ENCODE measurements around the gene PLCL2.

DNA sequence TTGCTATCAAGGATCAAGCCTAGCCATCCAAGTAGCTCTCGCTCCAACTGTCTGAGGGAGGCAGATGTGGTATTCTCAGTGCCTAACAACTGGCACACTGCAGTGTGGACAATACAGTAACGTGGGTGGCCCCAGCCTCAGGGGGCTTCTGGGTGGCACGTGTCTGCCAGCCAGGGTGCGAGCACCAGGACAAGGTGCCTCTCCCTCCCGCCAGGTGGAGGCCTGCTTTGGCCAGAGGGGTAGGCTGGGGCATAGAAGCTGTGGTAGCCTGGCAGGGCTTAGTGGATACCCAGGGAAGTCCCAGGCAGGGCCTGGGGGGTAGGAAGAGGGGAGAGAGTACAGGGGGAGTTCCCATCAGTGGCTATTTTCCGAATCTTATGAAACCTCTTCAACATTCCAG lies 234.0 kb downstream of the PLCL2 start:
- TF ChIP-seq, protein P1, sequence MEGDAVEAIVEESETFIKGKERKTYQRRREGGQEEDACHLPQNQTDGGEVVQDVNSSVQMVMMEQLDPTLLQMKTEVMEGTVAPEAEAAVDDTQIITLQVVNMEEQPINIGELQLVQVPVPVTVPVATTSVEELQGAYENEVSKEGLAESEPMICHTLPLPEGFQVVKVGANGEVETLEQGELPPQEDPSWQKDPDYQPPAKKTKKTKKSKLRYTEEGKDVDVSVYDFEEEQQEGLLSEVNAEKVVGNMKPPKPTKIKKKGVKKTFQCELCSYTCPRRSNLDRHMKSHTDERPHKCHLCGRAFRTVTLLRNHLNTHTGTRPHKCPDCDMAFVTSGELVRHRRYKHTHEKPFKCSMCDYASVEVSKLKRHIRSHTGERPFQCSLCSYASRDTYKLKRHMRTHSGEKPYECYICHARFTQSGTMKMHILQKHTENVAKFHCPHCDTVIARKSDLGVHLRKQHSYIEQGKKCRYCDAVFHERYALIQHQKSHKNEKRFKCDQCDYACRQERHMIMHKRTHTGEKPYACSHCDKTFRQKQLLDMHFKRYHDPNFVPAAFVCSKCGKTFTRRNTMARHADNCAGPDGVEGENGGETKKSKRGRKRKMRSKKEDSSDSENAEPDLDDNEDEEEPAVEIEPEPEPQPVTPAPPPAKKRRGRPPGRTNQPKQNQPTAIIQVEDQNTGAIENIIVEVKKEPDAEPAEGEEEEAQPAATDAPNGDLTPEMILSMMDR (IDR thresholded peaks at IDR 0.05): no peak
- no peak for TF ChIP-seq POLR2A (IDR thresholded peaks at IDR 0.05)
